Glutamatergic neuron (in vitro differentiated cells): ENCODE results near the gene TMIE. TPM values are rescaled to one million over a fixed set of nuclear protein-coding genes. Genes with fewer than 3 reads are reported as not detected.

ENCODE experiments used
- DNase-seq: peaks from one replicate; pipeline ENCODE4 v3.0.0; 2022
- H3K27ac Mint-ChIP-seq: one replicate; pipeline ENCODE4 v1.8.0; 2020; ENCODE audit warnings: mild to moderate bottlenecking, mixed read lengths, inconsistent platforms; ENCODE audit not compliant: unreplicated experiment
- H3K27me3 Mint-ChIP-seq: one replicate; pipeline ENCODE4 v1.8.0; 2020; ENCODE audit warnings: mild to moderate bottlenecking, moderate library complexity, mixed read lengths, inconsistent platforms; ENCODE audit not compliant: unreplicated experiment
- H3K36me3 Mint-ChIP-seq: one replicate; pipeline ENCODE4 v1.8.0; 2020; ENCODE audit warnings: mild to moderate bottlenecking, mixed read lengths, inconsistent platforms; ENCODE audit not compliant: unreplicated experiment
- H3K4me1 Mint-ChIP-seq: one replicate; pipeline ENCODE4 v1.8.0; 2020; ENCODE audit warnings: mild to moderate bottlenecking, low read depth, mixed read lengths, inconsistent platforms; ENCODE audit not compliant: unreplicated experiment
- H3K4me3 Mint-ChIP-seq: one replicate; pipeline ENCODE4 v1.8.0; 2020; ENCODE audit warnings: mild to moderate bottlenecking, mixed read lengths, inconsistent platforms; ENCODE audit not compliant: unreplicated experiment
- H3K9me3 Mint-ChIP-seq: one replicate; pipeline ENCODE4 v1.8.0; 2020; ENCODE audit warnings: mild to moderate bottlenecking, moderate library complexity, mixed read lengths, inconsistent platforms; ENCODE audit not compliant: unreplicated experiment
- CTCF ChIP-seq: fragments of 200-600 bp; sonication (generic); IDR thresholded peaks from one replicate; pipeline ENCODE4 v1.5.0; 2021; ENCODE audit not compliant: partially characterized antibody, unreplicated experiment
- total RNA-seq: library from RNA; stranded (reverse); fragmentation: NEBNext Ultra II Directional; extraction: Animal tissue kit (Norgen Biotek cat#: 25700); gene quantifications from one replicate; pipeline ENCODE4 v1.2.1, GENCODE V29; 2021; ENCODE audit not compliant: unreplicated experiment

TMIE gene
- total RNA-seq, 1 donor from 2014 or later: not detected

DNA sequence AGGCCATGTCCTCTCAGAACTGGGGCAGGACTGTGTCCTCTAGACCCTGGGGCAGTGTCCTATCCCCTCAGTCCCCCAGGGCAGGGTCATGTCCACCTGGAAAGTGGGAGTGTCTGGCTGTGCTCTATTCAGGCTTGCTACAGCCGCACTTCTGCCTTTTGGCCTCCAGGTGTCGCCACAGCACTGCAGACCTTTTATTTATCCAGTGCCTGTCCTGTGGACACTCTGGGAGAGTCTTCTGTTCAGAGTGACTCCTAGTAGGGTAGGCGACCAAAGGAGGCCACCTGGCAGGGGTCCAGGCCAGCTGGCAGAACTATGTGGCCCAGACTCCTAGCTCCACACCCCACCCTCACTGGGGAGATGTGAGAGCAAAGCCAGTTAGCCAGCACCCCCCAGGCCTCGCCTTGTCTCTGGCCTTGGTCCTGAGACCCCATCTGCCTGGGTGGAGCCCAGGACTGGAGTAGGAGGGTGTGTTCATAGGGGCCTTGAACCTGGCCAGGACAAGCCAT is 3.9 kb downstream of the TMIE start:
- no peak overlapping the region for H3K27ac Mint-ChIP-seq
- no peak overlapping the region for H3K4me3 Mint-ChIP-seq
- H3K4me1 Mint-ChIP-seq: peaks cover 12% of the 10 kb centered on the region
- no peaks in the 10 kb centered on the region for H3K9me3 Mint-ChIP-seq
- TF ChIP-seq CTCF: peak; percentile 97
- H3K36me3 Mint-ChIP-seq: no peaks in the 10 kb centered on the region
- peak; percentile 85 for DNase-seq
- H3K27me3 Mint-ChIP-seq: peaks cover 7% of the 10 kb centered on the region

DNA sequence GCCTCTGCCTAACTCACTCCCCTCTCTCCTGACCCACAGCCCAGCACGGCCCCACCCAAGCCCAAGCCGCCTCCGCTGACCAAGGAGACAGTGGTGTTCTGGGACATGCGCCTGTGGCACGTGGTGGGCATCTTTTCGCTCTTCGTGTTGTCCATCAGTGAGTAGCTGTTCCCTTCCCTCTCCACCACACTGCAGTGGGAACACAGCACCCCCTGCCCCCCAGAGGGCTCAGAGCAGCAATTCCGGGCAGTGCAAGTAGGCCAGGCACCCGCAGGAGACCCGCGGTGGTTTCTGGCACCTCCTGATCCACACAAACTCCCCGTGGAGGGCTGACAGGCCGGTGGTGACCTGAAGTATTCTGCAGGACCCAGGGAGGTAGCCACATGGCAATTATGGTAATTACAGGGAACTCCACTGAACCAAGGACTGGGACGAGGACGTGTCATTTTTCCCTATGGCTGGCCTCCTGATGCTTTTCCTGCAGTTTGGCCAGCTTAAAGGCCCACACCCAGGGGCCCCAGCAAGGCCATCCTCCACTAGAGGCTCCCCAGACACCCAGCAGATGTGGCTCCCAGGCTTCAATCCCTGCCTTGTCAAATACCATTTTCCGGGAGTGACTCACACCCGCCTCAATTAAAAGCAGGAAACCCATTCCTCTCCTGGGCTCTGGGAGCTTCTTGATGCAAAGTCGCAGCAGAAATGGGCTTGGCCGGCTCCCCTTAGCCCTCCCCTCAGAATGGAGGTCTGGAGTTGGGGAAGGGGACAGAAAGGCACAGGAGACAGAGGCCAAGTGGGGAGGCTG is 4.8 kb downstream of the TMIE start:
- peaks cover 7% of the 10 kb centered on the region for H3K27me3 Mint-ChIP-seq
- H3K27ac Mint-ChIP-seq: no peak overlapping the region
- H3K9me3 Mint-ChIP-seq: no peaks in the 10 kb centered on the region
- peaks cover 17% of the 10 kb centered on the region for H3K4me1 Mint-ChIP-seq
- TF ChIP-seq CTCF: no peak
- no peak overlapping the region for H3K4me3 Mint-ChIP-seq
- DNase-seq: peak; percentile 19
- H3K36me3 Mint-ChIP-seq: no peaks in the 10 kb centered on the region

- DNase-seq: peak; percentile 17
- Mint-ChIP-seq H3K36me3 (no peaks in the 10 kb centered on the region), H3K4me3 (no peak overlapping the region), H3K27me3 (peaks cover 7% of the 10 kb centered on the region), H3K4me1 (peaks cover 19% of the 10 kb centered on the region), H3K27ac (no peak overlapping the region), H3K9me3 (no peaks in the 10 kb centered on the region)
- no peak for TF ChIP-seq CTCF
These were observed 5.8 kb downstream of the TMIE start for GRCh38 chr3:46706771-46707582.

DNA sequence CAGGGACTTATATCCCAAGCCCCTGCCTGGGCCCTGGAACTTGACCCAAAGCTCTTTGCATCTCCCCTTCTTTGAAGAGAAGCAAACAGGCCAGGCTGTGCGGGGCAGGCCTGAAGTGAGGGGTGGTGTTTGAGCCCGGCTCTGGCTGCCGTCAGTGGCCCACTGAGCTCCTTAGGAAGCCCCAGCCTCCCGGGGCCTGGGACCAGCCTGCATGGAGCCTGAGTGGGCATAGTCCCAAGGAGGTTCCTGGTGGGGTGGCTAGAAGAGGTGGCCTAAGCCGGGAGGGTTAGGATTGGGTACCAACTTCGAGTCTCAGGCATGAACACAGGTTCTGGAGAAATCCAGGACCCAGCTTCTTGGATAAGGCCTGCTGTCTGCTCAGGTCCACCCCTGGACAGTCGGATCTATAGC is 6.4 kb downstream of the TMIE start:
- no peak overlapping the region for H3K27ac Mint-ChIP-seq
- no peaks in the 10 kb centered on the region for H3K36me3 Mint-ChIP-seq
- H3K27me3 Mint-ChIP-seq: peaks cover 5% of the 10 kb centered on the region
- H3K9me3 Mint-ChIP-seq: no peaks in the 10 kb centered on the region
- peak; percentile 12 for DNase-seq
- H3K4me3 Mint-ChIP-seq: no peak overlapping the region
- no peak for TF ChIP-seq CTCF
- peaks cover 16% of the 10 kb centered on the region for H3K4me1 Mint-ChIP-seq
